HG03159 (cell line): ENCODE results near the gene STARD4.

ENCODE experiments used
- ATAC-seq: cut with Tn5 transposase; IDR thresholded peaks from one replicate; pipeline ENCODE4 v1.9.1; 2021; ENCODE audit warnings: mild to moderate bottlenecking, moderate library complexity; ENCODE audit not compliant: unreplicated experiment

STARD4 gene, protein sequence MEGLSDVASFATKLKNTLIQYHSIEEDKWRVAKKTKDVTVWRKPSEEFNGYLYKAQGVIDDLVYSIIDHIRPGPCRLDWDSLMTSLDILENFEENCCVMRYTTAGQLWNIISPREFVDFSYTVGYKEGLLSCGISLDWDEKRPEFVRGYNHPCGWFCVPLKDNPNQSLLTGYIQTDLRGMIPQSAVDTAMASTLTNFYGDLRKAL

DNA sequence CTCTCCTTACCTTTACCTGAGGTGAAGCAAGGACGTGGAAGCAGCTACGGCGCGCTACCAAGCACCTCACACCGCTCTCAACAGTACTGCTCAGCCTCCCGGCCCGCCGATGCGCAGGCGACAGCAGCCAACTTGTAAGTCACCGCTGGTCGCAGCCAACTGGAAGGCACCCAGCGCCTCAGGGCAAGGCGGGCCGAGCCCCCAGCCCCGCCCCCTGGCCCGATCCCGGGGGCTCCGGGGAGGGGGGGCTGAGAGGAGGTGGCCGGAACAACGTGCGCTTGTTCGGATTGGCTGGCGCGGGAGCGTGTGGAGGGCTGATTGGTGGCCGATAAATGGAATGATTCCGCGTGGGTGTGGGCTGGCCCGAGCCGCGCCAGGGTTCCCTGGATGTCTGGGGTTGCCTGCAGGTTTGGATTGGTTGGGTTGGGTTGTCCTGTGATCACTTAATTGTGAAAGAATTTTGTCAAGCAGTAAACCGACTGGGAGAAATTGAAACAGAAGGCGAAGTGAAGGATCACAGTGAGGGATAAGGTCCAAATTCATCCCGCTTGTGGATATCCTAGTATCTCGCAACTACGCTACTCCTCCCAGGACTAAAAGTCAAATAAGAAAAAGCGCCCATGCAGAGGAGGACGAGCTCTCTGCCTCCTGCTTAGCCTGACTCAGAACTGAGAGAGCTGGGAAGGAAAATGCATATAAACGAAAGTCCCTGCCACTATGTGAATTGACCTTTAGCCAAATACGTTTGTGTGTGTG is at the start of gene STARD4:
Gene STARD4, minus strand, starts transcription at position 161 of the 756 bp plus-strand sequence. CDS start 5,102 bp downstream, outside the sequence.
- peak; percentile 91 for ATAC-seq

DNA sequence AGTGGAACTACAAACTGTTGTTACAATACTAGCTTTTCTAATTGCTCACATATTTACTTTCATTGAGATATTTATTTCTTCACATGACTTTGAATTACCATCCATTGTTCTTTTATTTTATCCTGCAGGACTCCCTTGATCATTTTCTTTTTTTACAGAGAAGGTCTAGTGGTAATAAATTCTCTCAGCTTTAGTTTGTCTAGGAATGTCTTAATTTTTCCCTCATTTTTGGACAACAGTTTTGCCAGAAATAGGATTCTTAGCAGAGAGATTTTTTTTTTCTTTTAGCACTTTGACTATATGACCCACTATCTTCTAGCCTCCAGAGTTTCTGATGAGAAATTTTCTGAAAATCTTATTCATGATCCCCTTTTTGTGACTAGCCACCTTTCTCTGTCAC is 47.3 kb upstream of the STARD4 start:
- ATAC-seq: no peak

DNA sequence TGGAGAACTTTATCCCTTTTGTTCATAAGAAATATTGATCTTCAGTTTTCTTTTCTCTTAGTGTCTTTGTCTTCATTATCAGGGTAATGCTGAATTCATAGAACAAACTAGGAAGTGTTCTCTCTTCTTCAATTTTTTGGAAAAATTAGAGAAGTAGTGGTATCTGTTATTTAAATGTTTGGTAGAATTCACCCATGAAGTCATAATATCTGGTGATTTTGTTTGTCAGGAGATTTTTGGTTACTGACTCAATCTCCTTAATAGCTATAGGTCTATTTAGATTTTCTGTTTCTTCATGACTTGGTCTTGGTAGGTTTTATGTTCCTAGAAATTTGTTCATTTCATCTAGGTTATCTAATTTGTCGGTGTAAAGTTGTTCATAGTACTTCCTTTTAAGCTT is 45.4 kb upstream of the STARD4 start:
- no peak for ATAC-seq

- no peak for ATAC-seq
Observed at GRCh38 chr5:111557111-111557510, 44.8 kb upstream of the STARD4 start.

- no peak for ATAC-seq
Observed at GRCh38 chr5:111556501-111556900, 44.2 kb upstream of the STARD4 start.

GRCh38 chr5:111555760-111556159 is 43.4 kb upstream of the STARD4 start:
- ATAC-seq: no peak

DNA sequence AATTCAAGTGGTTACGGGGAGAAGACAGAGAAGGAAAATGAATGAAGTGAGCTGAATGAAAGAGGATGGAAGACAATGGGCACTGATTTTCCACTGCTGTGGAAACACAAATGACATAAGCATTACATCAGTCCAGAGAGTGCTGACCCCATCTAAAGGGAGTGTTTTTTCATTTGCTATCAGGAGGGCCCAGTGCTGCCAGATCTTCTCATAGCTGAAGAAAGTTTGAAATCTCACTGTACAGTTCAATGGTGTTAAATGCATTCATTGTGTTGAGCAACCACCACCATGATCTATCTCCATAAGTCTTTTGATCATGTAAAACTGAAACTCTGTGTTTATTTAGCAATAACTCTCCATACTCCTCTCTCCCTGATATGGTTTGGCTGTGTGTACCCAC is 41.5 kb upstream of the STARD4 start:
- no peak for ATAC-seq

DNA sequence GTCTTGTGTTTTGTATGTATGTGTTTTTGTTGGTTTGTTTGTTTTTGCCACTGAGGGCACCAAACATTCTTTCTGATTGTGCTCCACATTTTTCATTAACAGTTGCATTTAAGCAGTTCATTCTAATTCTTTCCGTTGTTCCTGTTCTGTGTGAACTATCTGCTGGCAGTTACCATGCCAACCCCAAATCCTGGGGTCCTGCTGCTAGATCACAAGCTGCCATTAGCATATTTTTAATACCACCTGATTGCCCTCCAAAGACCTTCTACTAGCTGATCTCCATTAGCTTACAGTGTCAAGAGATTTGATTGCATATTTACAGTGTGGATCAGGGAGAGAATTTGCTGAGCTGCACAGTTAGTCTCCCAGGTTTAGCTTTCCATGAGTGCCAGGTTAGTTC is 40.6 kb upstream of the STARD4 start:
- no peak for ATAC-seq

DNA sequence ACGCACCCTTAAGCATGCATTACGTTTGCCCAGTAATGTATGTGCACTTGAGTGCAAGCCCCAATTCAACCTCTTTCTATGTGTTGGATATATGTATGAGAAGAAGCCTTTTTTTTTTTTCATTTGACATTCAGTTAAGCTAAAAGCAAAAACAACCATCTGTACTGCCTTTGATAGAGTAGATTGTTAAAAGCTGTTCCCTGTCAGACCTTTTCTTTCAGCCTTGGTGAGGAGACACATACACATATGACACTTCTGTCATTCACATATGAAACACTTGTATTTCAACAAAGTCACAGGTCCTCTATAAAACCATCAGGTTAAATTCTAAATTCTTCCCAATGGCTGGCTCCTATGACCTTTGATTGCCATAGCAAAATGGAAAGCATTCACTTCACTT is 40.2 kb upstream of the STARD4 start:
- no peak for ATAC-seq

- ATAC-seq: no peak
Observed at GRCh38 chr5:111551569-111552275, 39.4 kb upstream of the STARD4 start.

- no peak for ATAC-seq
Observed at GRCh38 chr5:111551161-111551560, 38.8 kb upstream of the STARD4 start.

- peak; percentile 97 for ATAC-seq
Observed at GRCh38 chr5:111550282-111551020, 38.1 kb upstream of the STARD4 start.

- ATAC-seq: no peak
Observed at GRCh38 chr5:111548992-111549649, 36.8 kb upstream of the STARD4 start.

GRCh38 chr5:111548348-111548950 is 36.1 kb upstream of the STARD4 start:
- no peak for ATAC-seq

- no peak for ATAC-seq
Observed at GRCh38 chr5:111545031-111545430, 32.7 kb upstream of the STARD4 start.

GRCh38 chr5:111537141-111538024 is 25.0 kb upstream of the STARD4 start:
- ATAC-seq: no peak

GRCh38 chr5:111535879-111536549 is 23.7 kb upstream of the STARD4 start:
- no peak for ATAC-seq

DNA sequence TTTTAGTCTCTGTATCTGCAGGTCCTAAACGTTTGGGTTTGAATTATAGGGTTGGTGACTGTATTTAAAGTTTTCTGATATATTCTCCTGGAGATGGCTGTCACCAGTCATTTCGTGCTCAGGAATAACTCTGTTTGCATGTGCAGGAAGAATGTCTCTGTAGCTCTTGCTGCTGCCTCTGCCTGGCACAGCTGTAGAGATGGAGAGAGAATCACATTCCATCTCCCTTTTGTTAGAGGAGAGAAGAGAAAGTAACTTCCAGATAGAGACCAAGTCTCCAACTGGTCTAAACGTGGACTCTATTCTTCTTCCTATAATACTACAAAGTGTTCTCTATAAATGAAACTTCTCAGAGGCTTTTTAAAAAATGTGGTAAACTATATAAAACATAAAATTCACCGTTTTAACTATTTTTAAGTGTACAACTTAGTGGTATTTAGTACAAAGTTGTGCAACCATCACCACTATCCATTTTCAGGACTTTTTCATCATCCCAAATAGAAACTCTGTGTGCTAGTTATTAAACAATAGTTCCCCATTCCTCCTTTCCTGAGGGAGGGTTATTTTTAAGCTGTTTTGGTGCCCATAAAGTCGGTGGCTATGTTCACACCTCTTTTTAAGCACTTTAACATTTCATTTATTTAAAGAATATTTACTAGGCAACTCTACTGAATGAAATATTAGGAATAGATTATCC is 20.7 kb upstream of the STARD4 start:
- no peak for ATAC-seq
